ENCODE results near the gene ANKRD10. TPM values are rescaled to one million over a fixed set of nuclear protein-coding genes. Genes with fewer than 3 reads are reported as not detected.

ANKRD10 gene
- total and polyA plus RNA-seq, 10 of the 15 experiments (the other 5 are each of a cell fraction or from before 2014, with no cell fraction given) = 47.1 to 199 (median 97.2) TPM

GRCh38 chr13:110929104-110929777 is 14.4 kb upstream of the ANKRD10 start:
- no TSS peak for BruUV-seq (replicated peaks)
- RAD21 ChIA-PET (ENCODE audit: unreplicated experiment) = interaction anchor here (0.9 to 2.1 kb wide), 2 partner anchors 13 to 119 kb away, joined by 3 to 7 read pairs; no protein-coding TSS in a partner anchor
- no peak overlapping the region for H3K4me3 ChIP-seq
- no peaks in the 10 kb centered on the region for H3K27me3 ChIP-seq (replicated peaks in 1 of 2; ENCODE audit: control insufficient read depth in 2 of 2, insufficient read depth in 2 of 2, low read length in 1 of 2)
- H3K4me2 ChIP-seq (ENCODE audit: control insufficient read depth, insufficient read depth) = no peak overlapping the region
- peak overlapping the region; percentile 19; the same call in 1 of the 2 replicates for H2AFZ ChIP-seq (ENCODE audit: control insufficient read depth, low read depth, low read length)
- SMC1A ChIA-PET (ENCODE audit: uncharacterized antibody, unreplicated experiment) = interaction anchor here (1.1 to 1.4 kb wide), 3 partner anchors 10 to 228 kb away, joined by 3 to 5 read pairs (median 5); no protein-coding TSS in a partner anchor
- peak; percentile 93 for ATAC-seq
- CTCF ChIA-PET = interaction anchor here (0.9 to 2.1 kb wide), 3 partner anchors 9 to 14 kb away, joined by 4 to 7 read pairs (median 5); partner anchors contain the start of gene ANKRD10
- peak overlapping the region; percentile 18; the same call in 1 of the 2 replicates for H3K27ac ChIP-seq (ENCODE audit: control insufficient read depth, insufficient read depth)
- in situ Hi-C loops (cut with MboI) = no loop called here
- H3K4me1 ChIP-seq (ENCODE audit: control insufficient read depth, insufficient read depth, low read length) = no peaks in the 10 kb centered on the region; the same call in 1 of the 2 replicates
- no peak overlapping the region for H3K9ac ChIP-seq (ENCODE audit: control insufficient read depth, insufficient read depth, low read length)
- no peaks in the 10 kb centered on the region for H3K79me2 ChIP-seq (ENCODE audit: control insufficient read depth, insufficient read depth, low read length)
- TF ChIP-seq ETV6 (conservative IDR thresholded peaks at IDR 0.05 in 1 of 2, IDR thresholded peaks at IDR 0.05 in 1 of 2; ENCODE audit: borderline replicate concordance in 1 of 2, low read depth in 1 of 2) = no peak
- TF ChIP-seq POU2F2 (IDR thresholded peaks at IDR 0.05; ENCODE audit: borderline replicate concordance, low read depth, low read length) = no peak
- TF ChIP-seq TCF12 (IDR thresholded peaks at IDR 0.05; ENCODE audit: low read depth, low read length) = peak; percentile 67; the same call in 1 of the 2 replicates
- peak; percentile 84 for TF ChIP-seq ZBTB11 (CRISPR knock-in tag; IDR thresholded peaks at IDR 0.05)
- TF ChIP-seq TCF3 (IDR thresholded peaks at IDR 0.05; ENCODE audit: borderline replicate concordance, insufficient read depth, low read depth, low read length) = 0 out of 2 replicates have a peak, but pooled peaks have one; percentile 51
- TF ChIP-seq GABPA (IDR thresholded peaks at IDR 0.05; ENCODE audit: low read depth) = peak; percentile 85
- peak; percentile 81 for TF ChIP-seq ZBTB40 (IDR thresholded peaks at IDR 0.05; ENCODE audit: borderline replicate concordance)
- TF ChIP-seq SRF (IDR thresholded peaks at IDR 0.05; ENCODE audit: low read depth in 2 of 2, low read length in 2 of 2) = no peak
- no peak for TF ChIP-seq HCFC1 (IDR thresholded peaks at IDR 0.05; ENCODE audit: low read length)
- no peak for TF ChIP-seq IKZF2 (IDR thresholded peaks at IDR 0.05)
- TF ChIP-seq RUNX3 (IDR thresholded peaks at IDR 0.05; ENCODE audit: low read length) = peak; percentile 70
- H3K9me3 ChIP-seq (replicated peaks; ENCODE audit: control insufficient read depth, insufficient read depth, low read length) = peaks cover 12% of the 10 kb centered on the region; the same call in 2 of the 3 replicates
- intact Hi-C loops (cut with micrococcal nuclease; ENCODE audit: unreplicated experiment) = no loop called here
- DNase-seq (ENCODE audit: low read depth, low spot score) = no peak
- WGBS (ENCODE audit: insufficient coverage, insufficient replicate concordance, low lambda C conversion rate, missing lambda C conversion rate) = 66% methylated on average over 3 of the region's 3 CpGs
- FAIRE-seq = no peak
- H4K20me1 ChIP-seq (ENCODE audit: control insufficient read depth, insufficient read depth) = no peaks in the 10 kb centered on the region
- H3K36me3 ChIP-seq (ENCODE audit: control insufficient read depth in 2 of 2, insufficient read depth in 2 of 2, low read length in 1 of 2) = no peaks in the 10 kb centered on the region
- POLR2A ChIA-PET = no interaction called here
